Stimulated activated effector memory CD8-positive, alpha-beta T cell treated with anti-CD3 and anti-CD28 coated beads, Interleukin-12 subunit alpha, Interleukin-12 subunit beta, amount 100 ng/mL, for 72 hours (primary cell): ENCODE results near the gene GRIN1.

Source experiments
- ATAC-seq: fragments of 150-1000 bp; cut with Tn5 transposase; 2 replicates; pipeline ENCODE4 v1.10.0; 2021
- DNase-seq, 2 donors: peaks; one replicate each; pipeline ENCODE4 v3.0.0; 2021 to 2022; ENCODE audit warnings: low spot score in 2 of 2
- H3K27ac Mint-ChIP-seq: one replicate; pipeline ENCODE4 v1.8.0; 2022; ENCODE audit warnings: mild to moderate bottlenecking, mixed read lengths
- H3K36me3 Mint-ChIP-seq: one replicate; pipeline ENCODE4 v1.8.0; 2022; ENCODE audit warnings: mild to moderate bottlenecking, mixed read lengths
- H3K4me1 Mint-ChIP-seq: one replicate; pipeline ENCODE4 v1.8.0; 2022; ENCODE audit warnings: mixed read lengths
- H3K4me3 Mint-ChIP-seq: one replicate; pipeline ENCODE4 v1.8.0; 2022; ENCODE audit warnings: mild to moderate bottlenecking, mixed read lengths
- H3K9me3 Mint-ChIP-seq: one replicate; pipeline ENCODE4 v1.8.0; 2022; ENCODE audit warnings: mixed read lengths

Gene GRIN1

DNA sequence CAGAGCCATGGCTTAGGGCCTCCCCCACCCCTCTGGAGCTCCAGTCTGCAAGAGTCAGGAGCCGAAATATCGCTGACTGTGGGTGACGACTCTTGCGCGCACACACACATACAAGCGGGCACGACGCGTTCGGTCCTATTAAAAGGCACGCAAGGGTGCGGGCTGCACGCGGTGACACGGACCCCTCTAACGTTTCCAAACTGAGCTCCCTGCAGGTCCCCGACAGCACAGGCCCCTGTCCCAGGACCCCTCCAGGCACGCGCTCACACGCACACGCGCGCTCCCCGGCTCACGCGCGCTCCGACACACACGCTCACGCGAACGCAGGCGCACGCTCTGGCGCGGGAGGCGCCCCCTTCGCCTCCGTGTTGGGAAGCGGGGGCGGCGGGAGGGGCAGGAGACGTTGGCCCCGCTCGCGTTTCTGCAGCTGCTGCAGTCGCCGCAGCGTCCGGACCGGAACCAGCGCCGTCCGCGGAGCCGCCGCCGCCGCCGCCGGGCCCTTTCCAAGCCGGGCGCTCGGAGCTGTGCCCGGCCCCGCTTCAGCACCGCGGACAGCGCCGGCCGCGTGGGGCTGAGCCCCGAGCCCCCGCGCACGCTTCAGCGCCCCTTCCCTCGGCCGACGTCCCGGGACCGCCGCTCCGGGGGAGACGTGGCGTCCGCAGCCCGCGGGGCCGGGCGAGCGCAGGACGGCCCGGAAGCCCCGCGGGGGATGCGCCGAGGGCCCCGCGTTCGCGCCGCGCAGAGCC is at the start of gene GRIN1:
Gene GRIN1 (plus strand): TSS at position 433 of the 746 bp plus-strand sequence. CDS start 333 bp downstream, outside the sequence.
- no peaks in the 10 kb centered on the region for H3K9me3 Mint-ChIP-seq
- no peak within 1 kb of the TSS for H3K27ac Mint-ChIP-seq
- H3K4me3 Mint-ChIP-seq, result no peak within 1 kb of the TSS
- peaks cover 6% of the 10 kb centered on the region for H3K4me1 Mint-ChIP-seq
- ATAC-seq (peak; percentile 45), DNase-seq (no peak)
- H3K36me3 Mint-ChIP-seq, result no peaks in the 10 kb centered on the region

DNA sequence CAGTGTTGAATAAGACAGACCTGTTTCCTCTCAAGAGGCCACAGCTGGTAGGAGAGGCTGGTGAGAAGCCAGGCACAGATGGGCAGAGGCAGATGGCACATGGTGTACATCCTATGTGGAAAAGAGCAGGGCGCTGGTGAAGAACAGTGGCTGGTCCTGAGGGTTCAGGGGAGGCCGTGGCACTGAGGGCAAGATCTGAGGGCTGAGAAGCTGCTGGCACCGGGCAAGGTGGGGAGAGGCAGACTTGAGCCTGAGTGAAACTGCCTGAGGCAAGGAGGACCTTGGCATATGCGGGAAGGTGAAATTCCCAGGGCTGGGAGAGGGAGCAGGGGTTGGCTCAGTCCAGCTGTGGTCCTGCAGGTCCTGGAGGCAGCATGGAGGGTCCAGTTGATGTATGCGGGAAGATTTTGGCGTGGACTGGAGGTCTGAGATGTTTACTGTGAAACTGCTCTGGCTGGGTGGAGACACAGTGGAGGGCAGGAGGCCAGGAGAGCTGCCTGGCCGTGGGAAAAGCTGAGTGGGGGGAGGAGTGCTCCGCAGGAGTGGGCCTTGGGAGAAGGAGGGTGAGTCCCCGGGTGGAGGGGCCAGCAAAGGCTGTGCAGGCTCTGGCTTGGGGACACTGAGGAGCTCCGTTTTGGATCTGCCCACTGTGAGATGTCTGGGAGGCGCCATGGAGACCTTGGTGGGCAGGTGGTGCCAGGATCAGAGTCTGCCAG is 49.6 kb upstream of the GRIN1 start:
- no peak for DNase-seq
- Mint-ChIP-seq H3K36me3 (peaks cover 77% of the 10 kb centered on the region), H3K4me1 (peaks cover 41% of the 10 kb centered on the region), H3K4me3 (no peak overlapping the region), H3K9me3 (no peaks in the 10 kb centered on the region), H3K27ac (peak overlapping the region; percentile 90)
- no peak for ATAC-seq

DNA sequence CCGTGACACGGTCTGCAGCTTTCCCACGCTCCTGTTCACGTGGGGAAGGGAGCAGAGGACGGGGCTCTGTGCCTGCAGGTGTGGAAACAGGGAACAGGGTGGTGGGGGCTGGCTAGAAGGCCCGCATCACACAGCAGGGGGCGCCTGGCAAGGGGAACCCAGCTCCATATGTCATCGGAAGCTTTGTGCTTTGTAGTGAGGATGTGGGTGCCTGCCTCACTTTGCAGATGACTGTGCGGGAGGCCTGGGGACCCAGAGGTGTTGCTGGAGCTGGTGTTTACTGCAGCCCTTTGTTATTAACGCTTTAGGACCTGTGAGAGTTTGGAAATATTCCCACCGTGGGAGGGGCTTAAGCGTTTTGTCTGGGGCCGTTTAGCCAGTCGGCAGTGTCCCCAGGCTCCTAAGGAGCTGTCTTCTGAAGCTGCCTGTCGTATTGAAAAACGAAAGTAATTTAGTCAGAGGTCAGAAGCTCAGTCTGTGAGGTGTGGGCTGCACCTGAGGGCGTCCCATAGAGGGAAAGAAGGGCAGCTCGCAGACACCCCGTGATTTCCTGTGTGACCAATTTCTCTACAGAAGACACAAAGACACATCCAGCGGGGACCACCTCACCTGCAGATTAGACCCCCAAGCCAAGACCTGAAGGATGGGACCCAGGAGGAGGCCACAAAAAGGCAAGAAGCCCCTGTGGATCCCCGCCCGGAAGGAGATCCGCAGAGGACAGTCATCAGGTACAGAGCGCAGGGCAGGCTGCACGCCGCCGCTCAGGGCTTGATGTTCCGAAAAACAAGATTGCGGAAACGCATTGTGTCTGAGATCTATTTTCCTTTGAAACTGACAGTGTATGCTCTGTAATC is 43.1 kb upstream of the GRIN1 start:
- peak overlapping the region; percentile 86 for H3K4me3 Mint-ChIP-seq
- peak overlapping the region; percentile 96 for H3K27ac Mint-ChIP-seq
- H3K4me1 Mint-ChIP-seq, result peaks cover 22% of the 10 kb centered on the region
- peak; percentile 99 for ATAC-seq
- H3K9me3 Mint-ChIP-seq, result no peaks in the 10 kb centered on the region
- peak; percentile 69 to 90 for DNase-seq
- peaks cover 62% of the 10 kb centered on the region for H3K36me3 Mint-ChIP-seq

DNA sequence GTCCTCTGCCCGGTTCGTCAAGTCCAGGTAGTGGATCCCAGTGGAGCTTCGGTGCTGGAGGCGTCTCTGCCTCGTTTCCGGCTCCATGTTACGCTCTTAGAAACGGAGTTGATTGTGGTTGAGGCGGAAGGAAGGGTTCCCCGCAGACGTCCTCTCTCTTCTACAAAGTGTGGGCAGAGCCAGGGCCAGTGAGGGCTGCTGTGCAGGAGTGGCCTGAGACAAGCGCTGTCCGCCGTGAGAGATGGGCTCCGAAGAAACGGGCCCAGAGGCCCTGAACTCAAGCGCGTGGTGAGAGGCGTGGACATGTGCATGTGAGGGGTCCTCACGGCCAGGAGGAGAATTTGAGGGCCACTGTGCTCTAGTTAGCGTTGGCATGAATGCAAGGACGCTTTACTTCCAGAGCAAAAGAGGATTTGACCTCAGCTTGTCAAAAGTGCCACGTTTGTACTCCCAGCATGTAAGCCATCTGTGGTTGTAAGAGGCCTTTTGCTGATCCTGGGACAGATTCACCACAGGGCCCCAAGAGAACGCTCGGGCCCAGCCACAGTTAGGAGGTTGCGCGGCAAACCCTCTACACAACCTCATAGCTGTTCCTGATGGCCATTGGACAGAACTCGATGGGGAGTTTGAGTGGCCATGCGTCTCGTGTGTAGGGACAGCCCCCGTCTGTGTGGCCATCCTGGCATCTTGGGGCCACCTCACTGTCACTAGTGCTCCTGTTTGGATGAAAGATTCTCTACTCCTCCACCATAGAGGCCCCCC is 42.0 kb upstream of the GRIN1 start:
- H3K27ac Mint-ChIP-seq, result peak overlapping the region; percentile 96
- peaks cover 51% of the 10 kb centered on the region for H3K36me3 Mint-ChIP-seq
- peak overlapping the region; percentile 86 for H3K4me3 Mint-ChIP-seq

DNA sequence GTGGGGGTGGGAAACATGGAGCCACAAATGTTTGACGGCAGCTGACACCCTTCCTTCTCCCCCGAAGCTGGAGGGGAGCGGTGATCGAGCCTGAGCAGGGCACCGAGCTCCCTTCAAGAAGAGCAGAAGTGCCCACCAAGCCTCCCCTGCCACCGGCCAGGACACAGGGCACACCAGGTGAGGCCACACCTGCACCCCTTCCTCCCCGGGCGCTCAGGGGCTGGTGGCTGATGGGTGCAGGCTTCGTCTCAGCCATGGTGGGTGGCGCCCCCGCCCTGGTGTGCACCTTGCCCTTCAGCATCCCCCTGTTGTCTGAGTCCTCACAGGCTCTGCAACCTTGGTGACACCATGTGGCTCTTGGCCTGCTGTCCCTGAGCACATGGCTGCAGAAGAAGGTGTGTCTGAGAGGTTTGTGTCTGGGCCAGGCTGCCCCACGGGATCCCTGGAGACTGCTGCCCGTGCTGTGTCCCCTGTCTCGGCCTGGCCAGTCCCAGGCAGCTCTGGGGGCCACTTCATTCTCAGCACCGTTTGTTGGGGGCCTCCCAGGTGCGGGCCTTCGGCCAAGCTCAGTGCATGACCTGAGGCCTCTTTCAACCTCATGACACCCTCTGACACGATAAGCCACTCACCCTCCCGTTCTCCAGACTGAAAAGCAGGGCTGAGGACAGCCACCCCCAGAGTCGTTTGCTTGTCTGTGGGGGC is 41.0 kb upstream of the GRIN1 start:
- DNase-seq, result no peak
- Mint-ChIP-seq H3K27ac (no peak overlapping the region), H3K4me3 (no peak overlapping the region), H3K4me1 (peaks cover 22% of the 10 kb centered on the region), H3K9me3 (no peaks in the 10 kb centered on the region), H3K36me3 (peaks cover 42% of the 10 kb centered on the region)
- ATAC-seq, result no peak

More for the DNA sequence above, 42.0 kb upstream of the GRIN1 start:
- ATAC-seq (no peak), DNase-seq (no peak)
- Mint-ChIP-seq H3K4me1 (peaks cover 22% of the 10 kb centered on the region), H3K9me3 (no peaks in the 10 kb centered on the region)

DNA sequence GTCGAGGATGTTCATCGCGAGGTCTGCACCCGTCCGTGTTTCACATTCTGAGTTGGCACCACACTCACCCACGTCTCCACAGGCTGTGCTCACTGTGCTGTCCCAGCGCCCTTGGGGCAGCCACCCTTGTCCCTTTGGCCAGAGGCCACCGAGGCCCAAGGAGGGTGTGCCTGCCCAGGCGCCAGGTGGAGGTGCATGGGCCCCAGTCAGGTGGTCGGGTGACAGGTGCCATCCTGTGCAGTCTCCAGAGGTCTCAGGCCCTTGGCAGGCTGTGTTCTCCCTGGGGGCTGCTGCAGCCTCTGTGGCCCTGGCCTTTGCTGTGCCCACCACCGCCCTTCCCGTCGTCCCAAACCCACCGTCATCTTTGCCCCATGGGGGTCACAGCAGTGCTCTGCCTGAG is 39.7 kb upstream of the GRIN1 start:
- peaks cover 37% of the 10 kb centered on the region for H3K36me3 Mint-ChIP-seq
- peaks cover 22% of the 10 kb centered on the region for H3K4me1 Mint-ChIP-seq
- no peak overlapping the region for H3K27ac Mint-ChIP-seq
- no peak overlapping the region for H3K4me3 Mint-ChIP-seq
- no peaks in the 10 kb centered on the region for H3K9me3 Mint-ChIP-seq
- ATAC-seq (no peak), DNase-seq (no peak)

DNA sequence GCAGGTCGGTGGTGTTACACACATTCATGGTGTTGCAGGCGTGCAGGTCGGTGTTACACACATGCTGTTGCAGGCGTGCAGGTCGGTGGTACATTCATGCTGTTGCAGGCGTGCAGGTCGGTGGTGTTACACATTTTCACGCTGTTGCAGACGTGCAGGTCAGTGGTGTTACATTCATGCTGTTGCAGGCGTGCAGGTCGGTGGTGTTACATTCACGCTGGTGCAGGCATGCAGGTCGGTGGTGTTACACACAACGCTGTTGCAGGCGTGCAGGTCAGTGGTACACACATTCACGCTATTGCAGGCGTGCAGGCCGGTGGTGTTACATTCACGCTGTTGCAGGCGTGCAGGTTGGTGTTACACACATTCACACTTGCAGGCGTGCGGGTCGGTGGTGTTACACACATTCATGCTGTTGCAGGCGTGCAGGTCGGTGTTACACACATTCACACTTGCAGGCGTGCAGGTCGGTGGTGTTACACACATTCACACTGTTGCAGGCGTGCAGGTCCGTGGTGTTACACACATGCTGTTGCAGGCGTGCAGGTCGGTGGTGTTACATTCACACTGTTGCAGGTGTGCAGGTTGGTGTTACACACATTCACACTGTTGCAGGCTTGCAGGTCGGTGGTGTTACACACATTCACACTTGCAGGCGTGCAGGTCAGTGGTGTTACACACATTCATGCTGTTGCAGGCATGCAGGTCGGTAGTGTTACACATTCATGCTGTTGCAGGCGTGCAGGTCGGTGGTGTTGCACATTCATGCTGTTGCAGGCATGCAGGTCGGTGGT is 35.6 kb upstream of the GRIN1 start:
- ATAC-seq (no peak), DNase-seq (no peak)
- no peak overlapping the region for H3K27ac Mint-ChIP-seq
- no peak overlapping the region for H3K4me3 Mint-ChIP-seq
- H3K9me3 Mint-ChIP-seq, result no peaks in the 10 kb centered on the region
- H3K36me3 Mint-ChIP-seq, result peaks cover 16% of the 10 kb centered on the region
- H3K4me1 Mint-ChIP-seq, result no peaks in the 10 kb centered on the region

DNA sequence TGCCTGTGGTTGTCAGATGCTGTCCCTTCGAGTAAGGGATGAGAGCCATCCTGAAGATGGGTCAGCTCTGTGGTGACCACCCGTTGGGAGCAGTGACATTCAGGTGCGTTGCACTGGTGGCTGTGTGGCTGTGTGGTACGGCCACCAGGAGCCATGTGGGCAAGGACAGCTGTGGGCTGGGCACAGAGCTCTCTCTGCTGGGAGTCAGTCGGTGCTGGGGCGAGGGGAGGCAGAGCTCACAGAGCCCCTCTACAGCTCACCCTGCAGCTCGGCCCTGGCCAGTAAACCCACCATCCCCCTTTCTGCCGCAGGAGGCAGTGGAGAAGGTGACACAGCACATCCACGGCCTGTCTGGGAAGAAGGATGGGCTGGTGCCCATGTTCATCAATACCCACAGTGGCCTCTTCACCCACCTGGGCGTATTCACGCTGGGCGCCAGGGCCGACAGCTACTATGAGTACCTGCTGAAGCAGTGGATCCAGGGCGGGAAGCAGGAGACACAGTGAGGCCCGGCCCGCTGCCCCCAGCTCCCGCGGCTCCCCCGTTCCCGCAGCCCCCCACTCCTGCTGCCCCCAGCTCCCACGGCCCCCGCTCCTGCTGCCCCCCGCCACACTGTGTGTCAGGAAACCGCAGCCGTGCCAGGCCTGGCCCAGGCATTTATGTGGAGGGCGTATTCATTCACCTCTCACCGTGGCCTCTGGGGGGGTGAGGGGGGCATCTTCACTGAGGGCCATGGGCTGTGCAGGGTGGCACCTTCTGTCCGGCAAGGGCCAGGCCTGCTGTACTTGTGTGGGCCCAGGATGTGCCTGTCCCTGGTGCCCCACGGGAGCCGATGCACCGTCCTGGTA is 32.9 kb upstream of the GRIN1 start:
- Mint-ChIP-seq H3K9me3 (no peaks in the 10 kb centered on the region), H3K4me3 (no peak overlapping the region), H3K4me1 (peaks cover 5% of the 10 kb centered on the region), H3K27ac (peak overlapping the region; percentile 64), H3K36me3 (peaks cover 28% of the 10 kb centered on the region)
- ATAC-seq, result no peak
- no peak for DNase-seq

DNA sequence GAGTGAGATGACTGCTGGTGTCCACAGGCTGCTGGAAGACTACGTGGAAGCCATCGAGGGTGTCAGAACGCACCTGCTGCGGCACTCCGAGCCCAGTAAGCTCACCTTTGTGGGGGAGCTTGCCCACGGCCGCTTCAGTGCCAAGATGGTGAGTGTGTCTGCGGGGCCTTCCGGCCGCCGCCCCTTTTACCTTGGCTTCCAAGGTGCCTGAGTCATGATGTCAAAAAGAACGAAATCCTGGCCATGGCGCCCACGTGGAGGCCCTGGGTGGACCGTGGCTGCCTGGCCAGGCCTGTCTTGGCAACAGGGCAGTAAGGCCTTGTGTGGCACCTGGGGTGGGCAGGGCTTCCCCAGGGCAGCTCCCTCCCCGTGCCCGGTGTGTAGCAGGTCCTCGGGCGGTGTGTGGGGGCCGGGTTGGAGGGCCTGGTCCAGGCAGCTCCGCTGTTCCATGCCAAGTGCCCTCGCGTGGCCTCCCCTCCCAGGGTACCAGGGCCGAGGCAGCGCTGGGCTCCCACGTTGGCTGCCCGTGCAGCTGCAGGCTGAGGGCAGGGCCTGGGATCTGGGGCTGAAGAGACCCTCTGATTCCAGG is 32.2 kb upstream of the GRIN1 start:
- no peak for DNase-seq
- no peak overlapping the region for H3K27ac Mint-ChIP-seq
- H3K4me3 Mint-ChIP-seq, result no peak overlapping the region
- H3K9me3 Mint-ChIP-seq, result no peaks in the 10 kb centered on the region
- no peak for ATAC-seq
- peaks cover 5% of the 10 kb centered on the region for H3K4me1 Mint-ChIP-seq
- H3K36me3 Mint-ChIP-seq, result peaks cover 36% of the 10 kb centered on the region

DNA sequence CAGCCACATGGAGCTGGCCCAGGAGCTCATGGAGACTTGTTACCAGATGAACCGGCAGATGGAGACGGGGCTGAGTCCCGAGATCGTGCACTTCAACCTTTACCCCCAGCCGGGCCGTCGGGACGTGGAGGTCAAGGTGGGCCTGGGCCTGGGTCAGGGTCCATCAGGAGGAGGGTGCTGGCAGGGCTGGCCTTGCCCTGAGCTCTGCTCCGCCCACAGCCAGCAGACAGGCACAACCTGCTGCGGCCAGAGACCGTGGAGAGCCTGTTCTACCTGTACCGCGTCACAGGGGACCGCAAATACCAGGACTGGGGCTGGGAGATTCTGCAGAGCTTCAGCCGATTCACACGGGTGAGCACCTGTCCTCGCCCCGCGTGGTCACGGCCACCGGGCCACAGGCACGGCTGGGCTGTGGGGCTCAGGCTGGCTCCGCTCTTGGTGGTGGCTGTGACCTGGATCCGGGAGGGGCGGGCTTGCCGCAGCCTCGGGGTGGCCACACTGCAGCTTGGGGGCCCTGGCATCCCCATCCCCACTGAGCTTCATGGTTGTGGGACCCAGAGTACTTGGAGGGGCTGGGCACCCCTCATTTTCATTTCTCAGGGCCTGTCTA is 31.5 kb upstream of the GRIN1 start:
- Mint-ChIP-seq H3K4me3 (no peak overlapping the region), H3K9me3 (no peaks in the 10 kb centered on the region), H3K36me3 (peaks cover 40% of the 10 kb centered on the region), H3K4me1 (peaks cover 5% of the 10 kb centered on the region), H3K27ac (no peak overlapping the region)
- no peak for DNase-seq
- no peak for ATAC-seq

DNA sequence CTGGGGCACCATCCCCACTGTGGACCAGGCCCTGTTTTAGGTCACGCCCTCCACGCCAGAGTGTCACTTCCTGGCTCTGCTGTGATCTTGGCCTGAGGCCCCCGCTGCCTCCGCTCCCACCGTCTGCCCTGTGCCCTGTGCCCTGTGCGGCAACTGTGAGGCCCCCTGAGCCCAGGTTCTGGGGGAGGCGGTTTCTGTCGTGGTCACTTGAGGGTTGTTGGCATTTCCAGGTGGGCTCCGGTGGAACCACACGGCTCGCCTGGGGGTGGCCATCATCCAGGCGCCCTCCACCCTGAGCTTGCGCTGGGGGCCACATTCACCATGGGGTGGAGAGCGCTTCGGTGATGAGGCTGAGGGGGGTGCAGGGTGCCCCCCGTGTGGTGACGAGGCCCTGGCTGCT is 31.0 kb upstream of the GRIN1 start:
- H3K4me1 Mint-ChIP-seq, result peaks cover 9% of the 10 kb centered on the region
- peaks cover 40% of the 10 kb centered on the region for H3K36me3 Mint-ChIP-seq
- no peaks in the 10 kb centered on the region for H3K9me3 Mint-ChIP-seq
- H3K4me3 Mint-ChIP-seq, result no peak overlapping the region
- no peak for DNase-seq
- no peak for ATAC-seq
- H3K27ac Mint-ChIP-seq, result no peak overlapping the region

DNA sequence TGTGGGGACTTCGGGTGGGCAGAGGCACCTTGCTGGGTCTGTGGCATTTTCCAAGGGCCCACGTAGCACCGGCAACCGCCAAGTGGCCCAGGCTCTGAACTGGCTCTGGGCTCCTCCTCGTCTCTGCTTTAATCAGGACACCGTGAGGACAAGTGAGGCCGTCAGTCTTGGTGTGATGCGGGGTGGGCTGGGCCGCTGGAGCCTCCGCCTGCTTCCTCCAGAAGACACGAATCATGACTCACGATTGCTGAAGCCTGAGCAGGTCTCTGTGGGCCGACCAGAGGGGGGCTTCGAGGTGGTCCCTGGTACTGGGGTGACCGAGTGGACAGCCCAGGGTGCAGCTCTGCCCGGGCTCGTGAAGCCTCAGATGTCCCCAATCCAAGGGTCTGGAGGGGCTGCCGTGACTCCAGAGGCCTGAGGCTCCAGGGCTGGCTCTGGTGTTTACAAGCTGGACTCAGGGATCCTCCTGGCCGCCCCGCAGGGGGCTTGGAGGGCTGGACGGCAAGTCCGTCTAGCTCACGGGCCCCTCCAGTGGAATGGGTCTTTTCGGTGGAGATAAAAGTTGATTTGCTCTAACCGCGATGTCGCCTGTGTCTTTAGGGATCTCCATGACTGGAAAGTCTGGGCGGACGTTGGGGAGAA is 30.2 kb upstream of the GRIN1 start:
- ATAC-seq (no peak), DNase-seq (no peak)
- H3K4me3 Mint-ChIP-seq, result no peak overlapping the region
- no peak overlapping the region for H3K27ac Mint-ChIP-seq
- peaks cover 14% of the 10 kb centered on the region for H3K4me1 Mint-ChIP-seq
- peaks cover 40% of the 10 kb centered on the region for H3K36me3 Mint-ChIP-seq
- no peaks in the 10 kb centered on the region for H3K9me3 Mint-ChIP-seq
